CD8-positive, alpha-beta memory T cell (primary cell): Measurements from ENCODE around the gene TMEM82. TPM values are rescaled to one million over a fixed set of nuclear protein-coding genes. Genes with fewer than 3 reads are reported as not detected.

Experiments used
- CTCF ChIA-PET: fragments of 350-600 bp; sonication (Branson Sonifier 250); formaldehyde crosslinking; loops from one replicate; lab custom pipeline; 2021; ENCODE audit warnings: antibody characterized with exemption; lab: Charles Lee
- POLR2A ChIA-PET: fragments of 350-600 bp; sonication (Branson Sonifier 250); formaldehyde crosslinking; loops from one replicate; lab custom pipeline; 2021; ENCODE audit warnings: antibody characterized with exemption; lab: Charles Lee
- DNase-seq, 5 donors: peaks; one replicate each; pipeline versions ENCODE4 v3.0.0 to v3.0.0-alpha.2; 2020 to 2022; ENCODE audit warnings: mixed read lengths in 1 of 5
- H3K27ac ChIP-seq: one replicate; pipeline ENCODE4 v1.7.0; 2013; ENCODE audit warnings: low read depth, mild to moderate bottlenecking, low read length, moderate library complexity
- H3K27me3 ChIP-seq: 2 replicates; pipeline ENCODE4 v1.7.0; 2013; ENCODE audit warnings: low read length, mild to moderate bottlenecking; ENCODE audit not compliant: insufficient read depth, poor library complexity, severe bottlenecking
- H3K36me3 ChIP-seq: 2 replicates; pipeline ENCODE4 v1.7.0; 2013; ENCODE audit warnings: mild to moderate bottlenecking, low read length, moderate library complexity; ENCODE audit not compliant: insufficient read depth
- H3K4me1 ChIP-seq: 2 replicates; pipeline ENCODE4 v1.7.0; 2013; ENCODE audit warnings: mild to moderate bottlenecking, low read length, moderate library complexity; ENCODE audit not compliant: insufficient read depth
- H3K4me3 ChIP-seq: 2 replicates; pipeline ENCODE4 v1.7.0; 2013; ENCODE audit warnings: mild to moderate bottlenecking, low read length
- H3K9me3 ChIP-seq: 2 replicates; pipeline ENCODE4 v1.7.0; 2013; ENCODE audit warnings: mild to moderate bottlenecking, low read length
- H3K27ac Mint-ChIP-seq, 8 donors: one replicate each; pipeline ENCODE4 v1.8.0; 2020 to 2021; ENCODE audit warnings: mixed read lengths in 8 of 8, mild to moderate bottlenecking in 6 of 8, inconsistent platforms in 3 of 8, moderate library complexity in 3 of 8
- H3K27me3 Mint-ChIP-seq, 2 donors: one replicate each; pipeline ENCODE4 v1.8.0; 2020 to 2021; ENCODE audit warnings: mixed read lengths in 2 of 2, mild to moderate bottlenecking in 1 of 2, moderate library complexity in 1 of 2
- H3K36me3 Mint-ChIP-seq, 3 donors: one replicate each; pipeline ENCODE4 v1.8.0; 2020 to 2021; ENCODE audit warnings: mixed read lengths in 3 of 3, inconsistent platforms in 1 of 3, mild to moderate bottlenecking in 1 of 3
- H3K4me1 Mint-ChIP-seq, 3 donors: one replicate each; pipeline ENCODE4 v1.8.0; 2020 to 2021; ENCODE audit warnings: mixed read lengths in 3 of 3, inconsistent platforms in 1 of 3, mild to moderate bottlenecking in 1 of 3
- H3K4me3 Mint-ChIP-seq, 7 donors: one replicate each; pipeline ENCODE4 v1.8.0; 2020 to 2021; ENCODE audit warnings: mixed read lengths in 7 of 7, mild to moderate bottlenecking in 6 of 7, moderate library complexity in 4 of 7, inconsistent platforms in 2 of 7
- H3K9me3 Mint-ChIP-seq, 5 donors: one replicate each; pipeline ENCODE4 v1.8.0; 2020 to 2022; ENCODE audit warnings: mixed read lengths in 5 of 5, mild to moderate bottlenecking in 3 of 5, moderate library complexity in 2 of 5, inconsistent platforms in 1 of 5
- polyA plus RNA-seq: library from polyadenylated mRNA; unstranded; fragments of 300-500 nt; fragmentation: Illumina TruSeq; gene quantifications from one replicate; pipeline ENCODE4 v1.2.3, GENCODE V29; 2021
- total RNA-seq, 2 experiments: library from RNA; stranded (reverse); gene quantifications; one replicate each; pipeline ENCODE4 v1.2.3, GENCODE V29; 2021

The TMEM82 gene
- total and polyA plus RNA-seq, 3 experiments from 2014 or later: not detected

GRCh38 chr1:15738416-15739113 is 3.7 kb upstream of the TMEM82 start:
- peak overlapping the region in 1 of 8 donors; percentile 54 for H3K27ac Mint-ChIP-seq
- Histone ChIP-seq H3K27ac (no peak overlapping the region), H3K27me3 (no peaks in the 10 kb centered on the region), H3K9me3 (no peaks in the 10 kb centered on the region), H3K4me3 (no peak overlapping the region), H3K4me1 (peaks cover 5% of the 10 kb centered on the region), H3K36me3 (no peaks in the 10 kb centered on the region)
- H3K4me3 Mint-ChIP-seq: no peak overlapping the region
- H3K27me3 Mint-ChIP-seq: no peaks in the 10 kb centered on the region
- CTCF ChIA-PET: interaction anchor here (1.2 to 1.9 kb wide), 2 partner anchors 17 to 147 kb away, joined by 3 to 4 read pairs; no protein-coding TSS in a partner anchor
- H3K9me3 Mint-ChIP-seq: no peaks in the 10 kb centered on the region
- peaks cover 0 to 11% (median 0%) of the 10 kb centered on the region in 3 donors for H3K36me3 Mint-ChIP-seq
- DNase-seq: no peak
- POLR2A ChIA-PET: no interaction called here
- peaks cover 3 to 6% (median 6%) of the 10 kb centered on the region in 3 donors for H3K4me1 Mint-ChIP-seq

DNA sequence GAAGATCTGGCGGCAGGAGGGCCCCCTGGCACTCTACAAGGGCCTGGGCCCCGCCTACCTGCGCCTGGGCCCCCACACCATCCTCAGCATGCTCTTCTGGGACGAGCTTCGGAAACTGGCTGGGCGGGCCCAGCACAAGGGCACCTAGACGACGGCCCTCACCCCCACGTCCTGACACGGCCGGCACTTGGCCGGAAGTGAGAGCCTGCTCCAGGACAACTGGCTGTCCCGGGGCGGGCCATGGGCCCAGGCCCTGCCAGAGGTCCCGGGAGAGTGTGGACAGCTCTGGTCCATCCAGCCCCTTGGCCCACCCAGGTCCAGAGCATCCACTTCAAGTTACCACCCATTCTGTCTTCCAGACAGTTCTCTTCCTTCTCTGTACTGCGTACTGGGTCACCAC is 3.0 kb upstream of the TMEM82 start:
- Histone ChIP-seq H3K27me3 (no peaks in the 10 kb centered on the region), H3K9me3 (no peaks in the 10 kb centered on the region), H3K36me3 (no peaks in the 10 kb centered on the region), H3K4me3 (no peak overlapping the region), H3K27ac (no peak overlapping the region), H3K4me1 (peaks cover 5% of the 10 kb centered on the region)
- peaks cover 0 to 5% (median 0%) of the 10 kb centered on the region in 3 donors for H3K36me3 Mint-ChIP-seq
- H3K4me1 Mint-ChIP-seq: peaks cover 3 to 6% (median 6%) of the 10 kb centered on the region in 3 donors
- peak overlapping the region in 2 of 8 donors; percentile 42 to 90 for H3K27ac Mint-ChIP-seq
- H3K27me3 Mint-ChIP-seq: no peaks in the 10 kb centered on the region
- H3K4me3 Mint-ChIP-seq: no peak overlapping the region
- no peaks in the 10 kb centered on the region for H3K9me3 Mint-ChIP-seq
- POLR2A ChIA-PET: no interaction called here
- CTCF ChIA-PET: interaction anchor here (1.9 kb wide), 1 partner anchor 18 kb away, joined by 4 read pairs; no protein-coding TSS in a partner anchor
- DNase-seq: no peak

- ChIA-PET CTCF (interaction anchor here (1.7 to 3.4 kb wide), 4 partner anchors 18 to 145 kb away, joined by 4 to 23 read pairs (median 6); no protein-coding TSS in a partner anchor), POLR2A (no interaction called here)
- Mint-ChIP-seq H3K27me3 (no peaks in the 10 kb centered on the region), H3K4me3 (no peak overlapping the region), H3K9me3 (no peaks in the 10 kb centered on the region), H3K27ac (peak overlapping the region in 4 of 8 donors; percentile 42 to 90 (median 71)), H3K36me3 (peaks cover 0 to under 1% (median 0%) of the 10 kb centered on the region in 3 donors), H3K4me1 (peaks cover 3 to 6% (median 6%) of the 10 kb centered on the region in 3 donors)
- no peaks in the 10 kb centered on the region for H3K36me3 ChIP-seq
- DNase-seq: no peak
- H3K27ac ChIP-seq: no peak overlapping the region
- H3K27me3 ChIP-seq: no peaks in the 10 kb centered on the region
- no peaks in the 10 kb centered on the region for H3K9me3 ChIP-seq
- peaks cover 5% of the 10 kb centered on the region for H3K4me1 ChIP-seq
- H3K4me3 ChIP-seq: no peak overlapping the region
These were observed 2.6 kb upstream of the TMEM82 start for GRCh38 chr1:15739745-15740144.

GRCh38 chr1:15740924-15741850 is 1.1 kb upstream of the TMEM82 start:
- Mint-ChIP-seq H3K4me1 (peaks cover 3 to 6% (median 6%) of the 10 kb centered on the region in 3 donors), H3K9me3 (no peaks in the 10 kb centered on the region), H3K27me3 (no peaks in the 10 kb centered on the region), H3K36me3 (no peaks in the 10 kb centered on the region), H3K27ac (peak overlapping the region in 1 of 8 donors; percentile 23), H3K4me3 (no peak overlapping the region)
- Histone ChIP-seq H3K4me3 (no peak overlapping the region), H3K27me3 (no peaks in the 10 kb centered on the region), H3K9me3 (no peaks in the 10 kb centered on the region), H3K4me1 (peaks cover 5% of the 10 kb centered on the region), H3K27ac (no peak overlapping the region), H3K36me3 (no peaks in the 10 kb centered on the region)
- POLR2A ChIA-PET: no interaction called here
- peak; percentile 19 to 75 (median 42) for DNase-seq
- CTCF ChIA-PET: interaction anchor here (0.6 to 3.4 kb wide), 13 partner anchors 9 to 336 kb away, joined by 3 to 23 read pairs (median 3); no protein-coding TSS in a partner anchor

DNA sequence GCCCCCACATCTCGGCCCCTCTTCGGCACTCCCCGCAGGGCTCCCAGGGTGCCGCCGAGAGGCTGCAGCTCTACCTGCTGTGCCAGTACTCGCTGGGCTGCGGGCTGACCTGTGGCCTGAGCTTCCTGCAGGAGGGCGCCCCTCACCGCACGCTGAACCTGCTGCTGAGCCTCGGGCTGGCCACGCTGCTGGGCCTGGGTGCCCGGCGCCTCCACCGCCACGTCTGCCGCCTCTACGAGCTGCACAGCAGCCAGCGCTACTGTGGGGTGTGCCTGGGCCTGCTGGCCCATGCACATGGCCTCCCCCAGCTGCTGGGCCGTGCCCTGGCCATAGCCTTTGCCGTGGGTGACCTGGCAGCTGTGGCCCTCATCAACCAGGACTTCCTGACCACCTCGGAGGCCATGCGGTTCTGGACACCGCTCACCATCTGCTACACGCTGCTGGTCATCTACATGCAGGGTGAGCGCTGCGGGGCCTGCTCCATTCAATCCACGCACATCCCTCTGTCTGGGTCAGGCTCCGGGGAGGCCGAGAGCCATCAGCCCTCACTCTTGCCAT is 1.9 kb downstream of the TMEM82 start:
- Mint-ChIP-seq H3K4me3 (no peak overlapping the region), H3K4me1 (peaks cover 3 to 6% (median 6%) of the 10 kb centered on the region in 3 donors), H3K27me3 (peaks cover 0 to 1% of the 10 kb centered on the region in 2 donors), H3K9me3 (no peaks in the 10 kb centered on the region), H3K27ac (no peak overlapping the region), H3K36me3 (no peaks in the 10 kb centered on the region)
- ChIA-PET POLR2A (no interaction called here), CTCF (no interaction called here)
- Histone ChIP-seq H3K27ac (no peak overlapping the region), H3K9me3 (no peaks in the 10 kb centered on the region), H3K27me3 (no peaks in the 10 kb centered on the region), H3K36me3 (no peaks in the 10 kb centered on the region), H3K4me3 (no peak overlapping the region), H3K4me1 (peaks cover 5% of the 10 kb centered on the region)
- no peak for DNase-seq

GRCh38 chr1:15747378-15747777 is 5.1 kb downstream of the TMEM82 start:
- ChIA-PET POLR2A (no interaction called here), CTCF (no interaction called here)
- Histone ChIP-seq H3K27me3 (no peaks in the 10 kb centered on the region), H3K36me3 (no peaks in the 10 kb centered on the region), H3K27ac (no peak overlapping the region), H3K4me3 (no peak overlapping the region), H3K4me1 (no peaks in the 10 kb centered on the region), H3K9me3 (no peaks in the 10 kb centered on the region)
- no peak for DNase-seq
- Mint-ChIP-seq H3K9me3 (no peaks in the 10 kb centered on the region), H3K4me3 (no peak overlapping the region), H3K27ac (no peak overlapping the region), H3K27me3 (peaks cover 1 to 8% of the 10 kb centered on the region in 2 donors), H3K4me1 (no peaks in the 10 kb centered on the region), H3K36me3 (no peaks in the 10 kb centered on the region)

DNA sequence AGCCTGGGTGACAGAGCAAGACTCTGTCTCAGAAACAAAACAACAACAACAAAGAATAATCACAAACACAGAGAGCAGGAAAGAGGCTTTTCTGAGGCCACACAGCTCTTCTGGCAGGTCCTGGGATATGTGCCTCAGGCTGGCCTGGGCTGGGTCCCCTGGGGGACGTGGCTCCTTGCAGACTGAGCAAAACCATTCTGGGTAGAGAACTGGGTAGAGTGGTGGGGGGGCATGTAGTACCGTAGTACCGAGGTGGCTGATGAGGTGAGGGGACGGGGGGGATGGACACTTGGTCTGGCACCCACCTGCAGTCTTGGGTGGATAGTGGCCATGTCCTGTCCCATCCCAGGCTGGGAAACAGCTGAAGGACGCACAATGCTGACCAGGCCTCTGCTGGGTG is 6.0 kb downstream of the TMEM82 start:
- ChIA-PET POLR2A (no interaction called here), CTCF (no interaction called here)
- DNase-seq: no peak
- no peaks in the 10 kb centered on the region for H3K36me3 ChIP-seq
- no peaks in the 10 kb centered on the region for H3K4me1 Mint-ChIP-seq
- H3K4me3 Mint-ChIP-seq: no peak overlapping the region
- H3K27me3 ChIP-seq: no peaks in the 10 kb centered on the region
- H3K27me3 Mint-ChIP-seq: peaks cover 2 to 9% of the 10 kb centered on the region in 2 donors
- H3K27ac Mint-ChIP-seq: no peak overlapping the region
- H3K9me3 Mint-ChIP-seq: no peaks in the 10 kb centered on the region
- H3K27ac ChIP-seq: no peak overlapping the region
- no peaks in the 10 kb centered on the region for H3K4me1 ChIP-seq
- H3K4me3 ChIP-seq: no peak overlapping the region
- no peaks in the 10 kb centered on the region for H3K9me3 ChIP-seq
- no peaks in the 10 kb centered on the region for H3K36me3 Mint-ChIP-seq
